Measurements from ENCODE around the gene LXN. TPM values are rescaled to one million over a fixed set of nuclear protein-coding genes. Genes with fewer than 3 reads are reported as not detected.
A peak's percentile ranks its signal among the peaks of the same experiment; 100 is the strongest.
"Not testable (repeated sequence)": the region's sequence is repeated elsewhere in the genome, so short reads cannot be mapped to it uniquely, and the experiment has no call there.

The LXN gene
- total RNA-seq, 2 experiments from 2014 or later = 3.7 to 4.0 TPM

DNA sequence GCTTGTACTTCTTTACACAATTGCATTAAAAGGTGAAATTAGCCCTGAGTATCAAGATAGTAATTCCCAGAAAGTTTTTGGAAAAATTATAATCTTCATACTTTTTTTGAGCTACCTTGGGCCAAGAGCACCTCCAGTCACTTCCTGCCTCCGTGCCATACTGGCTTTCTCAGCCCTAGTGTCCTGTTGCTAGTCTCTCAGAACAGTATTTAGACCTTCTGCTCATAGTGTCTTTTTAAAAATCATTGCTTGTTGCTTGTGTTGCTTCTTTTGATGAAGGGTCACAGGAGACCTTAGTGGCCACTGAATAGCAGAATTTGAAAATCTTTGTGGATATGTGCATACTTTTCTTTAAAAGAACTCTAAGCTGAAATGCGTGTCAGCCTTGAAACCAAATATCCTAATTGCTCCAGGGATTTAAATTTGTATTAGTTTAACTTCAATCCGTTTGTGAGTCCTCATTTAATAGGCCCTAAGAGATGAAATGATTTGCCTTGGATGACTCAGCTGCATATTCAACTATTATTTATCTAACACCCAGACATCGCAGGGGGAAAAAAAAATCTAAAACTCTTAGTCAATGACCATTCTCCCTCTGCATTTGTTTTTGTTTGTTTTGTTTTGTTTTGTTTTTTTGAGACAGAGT is 29.1 kb upstream of the LXN start:
- Mint-ChIP-seq H3K27me3 (ENCODE audit: low read depth) (no peaks in the 10 kb centered on the region), H3K36me3 (ENCODE audit: low read depth) (peaks cover 40% of the 10 kb centered on the region), H3K4me3 (no peak overlapping the region), H3K4me1 (ENCODE audit: low read depth) (peaks cover 3% of the 10 kb centered on the region), H3K9me3 (no peaks in the 10 kb centered on the region), H3K27ac (no peak overlapping the region)
- DNase-seq = no peak
- CTCF ChIA-PET = interaction anchor here (1.0 kb wide), 1 partner anchor 41 kb away, joined by 4 read pairs; no protein-coding TSS in a partner anchor
- intact Hi-C loops (cut with micrococcal nuclease) = no loop called here

DNA sequence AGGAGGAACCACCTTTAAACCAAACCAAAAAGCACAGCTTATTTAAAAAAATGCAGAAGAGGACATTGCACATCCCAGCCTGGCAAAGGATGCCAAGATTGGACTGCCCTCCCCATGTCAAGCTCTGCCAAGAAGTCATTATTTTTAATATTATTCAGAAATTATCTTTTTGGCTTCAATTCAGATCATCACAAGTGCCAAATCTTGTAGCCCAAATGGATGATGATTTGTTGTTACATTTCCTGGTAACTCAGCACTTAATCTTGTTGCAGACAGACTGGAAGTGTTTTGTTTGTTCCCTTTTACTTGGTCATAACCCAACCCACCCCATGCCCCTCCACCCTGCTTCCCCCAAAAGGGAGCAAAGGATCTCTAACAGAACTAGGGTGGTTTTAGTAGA is 28.1 kb upstream of the LXN start:
- H3K27ac Mint-ChIP-seq = no peak overlapping the region
- no peaks in the 10 kb centered on the region for H3K9me3 Mint-ChIP-seq
- peaks cover 36% of the 10 kb centered on the region for H3K36me3 Mint-ChIP-seq (ENCODE audit: low read depth)
- CTCF ChIA-PET = interaction anchor here (1.0 kb wide), 1 partner anchor 40 kb away, joined by 4 read pairs; no protein-coding TSS in a partner anchor
- intact Hi-C loops (cut with micrococcal nuclease) = no loop called here
- DNase-seq = no peak
- no peak overlapping the region for H3K4me3 Mint-ChIP-seq
- H3K4me1 Mint-ChIP-seq (ENCODE audit: low read depth) = peaks cover 3% of the 10 kb centered on the region
- H3K27me3 Mint-ChIP-seq (ENCODE audit: low read depth) = no peaks in the 10 kb centered on the region

- peaks cover 1% of the 10 kb centered on the region for H3K4me1 Mint-ChIP-seq (ENCODE audit: low read depth)
- H3K36me3 Mint-ChIP-seq (ENCODE audit: low read depth) = peaks cover 40% of the 10 kb centered on the region
- H3K27ac Mint-ChIP-seq = no peak overlapping the region
- CTCF ChIA-PET = no interaction called here
- no peak overlapping the region for H3K4me3 Mint-ChIP-seq
- no peak for DNase-seq
- H3K27me3 Mint-ChIP-seq (ENCODE audit: low read depth) = no peaks in the 10 kb centered on the region
- no peaks in the 10 kb centered on the region for H3K9me3 Mint-ChIP-seq
- intact Hi-C loops (cut with micrococcal nuclease) = no loop called here
Observed at GRCh38 chr3:158696618-158697017, 24.2 kb upstream of the LXN start.

DNA sequence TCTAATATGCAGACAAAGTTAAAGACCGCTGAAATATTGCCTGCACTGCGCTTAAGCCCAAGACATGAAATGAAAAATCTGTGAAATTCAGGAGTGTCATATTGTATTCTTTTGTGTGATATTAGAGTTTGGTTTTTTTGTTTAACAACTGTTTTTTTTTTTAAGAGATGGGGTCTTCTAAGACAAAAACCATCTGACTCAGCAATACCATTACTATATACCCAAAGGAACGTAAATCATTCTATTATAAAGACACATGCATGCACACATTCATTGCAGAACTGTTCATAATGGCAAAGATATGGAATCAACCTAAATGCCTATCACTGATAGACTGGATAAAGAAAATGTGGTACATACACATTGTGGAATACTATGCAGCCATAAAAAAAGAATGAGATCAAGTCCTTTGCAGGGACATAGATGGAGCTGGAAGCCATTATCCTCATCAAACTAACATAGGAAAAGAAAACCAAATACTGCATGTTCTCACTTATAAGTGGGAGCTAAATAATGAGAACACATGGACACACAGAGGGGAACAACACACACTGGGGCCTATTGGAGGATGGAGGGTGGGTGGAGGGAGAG is 21.5 kb upstream of the LXN start:
- H3K4me3 Mint-ChIP-seq; DNase-seq; H3K27me3 Mint-ChIP-seq (ENCODE audit: low read depth); H3K27ac Mint-ChIP-seq; intact Hi-C loops (cut with micrococcal nuclease); H3K9me3 Mint-ChIP-seq; H3K4me1 Mint-ChIP-seq (ENCODE audit: low read depth): not testable (repeated sequence)
- CTCF ChIA-PET = interaction anchor here (1.0 to 1.4 kb wide), 2 partner anchors 8 to 11 kb away, joined by 3 read pairs; no protein-coding TSS in a partner anchor
- peaks cover 42% of the 10 kb centered on the region for H3K36me3 Mint-ChIP-seq (ENCODE audit: low read depth)

DNA sequence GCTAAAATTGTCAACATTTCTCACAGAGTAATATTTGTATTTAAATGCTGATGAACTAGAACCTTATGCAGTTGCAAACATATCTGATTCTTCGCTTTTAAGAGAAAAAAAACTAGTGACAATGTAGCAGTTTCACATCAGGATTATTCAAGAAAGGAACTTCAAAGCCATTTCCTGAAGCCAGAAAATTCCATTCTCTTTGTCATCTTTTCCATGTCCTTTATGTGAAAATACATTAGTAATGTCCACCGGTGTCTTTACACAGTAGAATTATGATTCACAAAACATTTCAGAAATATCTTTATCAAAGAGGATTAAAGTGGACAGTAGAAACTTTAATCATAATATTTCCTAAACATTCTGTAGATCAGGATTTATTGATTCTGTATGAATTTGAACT is 12.7 kb upstream of the LXN start:
- intact Hi-C loops (cut with micrococcal nuclease) = no loop called here
- Mint-ChIP-seq H3K36me3 (ENCODE audit: low read depth) (peaks cover 26% of the 10 kb centered on the region), H3K27me3 (ENCODE audit: low read depth) (no peaks in the 10 kb centered on the region), H3K4me3 (no peak overlapping the region), H3K27ac (no peak overlapping the region), H3K9me3 (no peaks in the 10 kb centered on the region), H3K4me1 (ENCODE audit: low read depth) (peaks cover 6% of the 10 kb centered on the region)
- no peak for DNase-seq
- CTCF ChIA-PET = interaction anchor here (1.1 kb wide), 1 partner anchor 9 kb away, joined by 3 read pairs; no protein-coding TSS in a partner anchor

GRCh38 chr3:158683230-158683962 is 10.9 kb upstream of the LXN start:
- H3K27me3 Mint-ChIP-seq (ENCODE audit: low read depth) = no peaks in the 10 kb centered on the region
- intact Hi-C loops (cut with micrococcal nuclease) = no loop called here
- H3K4me3 Mint-ChIP-seq = no peak overlapping the region
- no peaks in the 10 kb centered on the region for H3K9me3 Mint-ChIP-seq
- H3K27ac Mint-ChIP-seq = no peak overlapping the region
- peaks cover 6% of the 10 kb centered on the region for H3K4me1 Mint-ChIP-seq (ENCODE audit: low read depth)
- CTCF ChIA-PET = interaction anchor here (0.6 to 1.1 kb wide), 3 partner anchors 11 to 44 kb away, joined by 3 read pairs; no protein-coding TSS in a partner anchor
- DNase-seq = no peak
- H3K36me3 Mint-ChIP-seq (ENCODE audit: low read depth) = peaks cover 22% of the 10 kb centered on the region

- Mint-ChIP-seq H3K9me3 (no peaks in the 10 kb centered on the region), H3K27ac (no peak overlapping the region), H3K4me1 (ENCODE audit: low read depth) (peaks cover 6% of the 10 kb centered on the region), H3K4me3 (no peak overlapping the region), H3K36me3 (ENCODE audit: low read depth) (peaks cover 27% of the 10 kb centered on the region), H3K27me3 (ENCODE audit: low read depth) (no peaks in the 10 kb centered on the region)
- no peak for DNase-seq
- intact Hi-C loops (cut with micrococcal nuclease) = no loop called here
- CTCF ChIA-PET = interaction anchor here (0.6 kb wide), 1 partner anchor 47 kb away, joined by 3 read pairs; no protein-coding TSS in a partner anchor
Observed at GRCh38 chr3:158680861-158681260, 8.4 kb upstream of the LXN start.

GRCh38 chr3:158679547-158680000 is 7.1 kb upstream of the LXN start:
- intact Hi-C loops (cut with micrococcal nuclease) = loop anchor here (10.0 kb wide), 1 partner anchor 1505 kb away; no protein-coding TSS in a partner anchor
- Mint-ChIP-seq H3K4me3 (no peak overlapping the region), H3K27ac (no peak overlapping the region), H3K36me3 (ENCODE audit: low read depth) (peaks cover 23% of the 10 kb centered on the region), H3K4me1 (ENCODE audit: low read depth) (peaks cover 3% of the 10 kb centered on the region), H3K9me3 (no peaks in the 10 kb centered on the region), H3K27me3 (ENCODE audit: low read depth) (no peaks in the 10 kb centered on the region)
- CTCF ChIA-PET = interaction anchor here (1.1 kb wide), 1 partner anchor 28 kb away, joined by 5 read pairs; no protein-coding TSS in a partner anchor
- DNase-seq = no peak

- intact Hi-C loops (cut with micrococcal nuclease) = loop anchor here (10.0 kb wide), 1 partner anchor 1504 kb away; no protein-coding TSS in a partner anchor
- H3K4me1 Mint-ChIP-seq (ENCODE audit: low read depth) = peaks cover 2% of the 10 kb centered on the region
- CTCF ChIA-PET = interaction anchor here (0.9 kb wide), 1 partner anchor 19 kb away, joined by 5 read pairs; no protein-coding TSS in a partner anchor
- no peak for DNase-seq
- H3K27me3 Mint-ChIP-seq (ENCODE audit: low read depth) = no peaks in the 10 kb centered on the region
- no peaks in the 10 kb centered on the region for H3K9me3 Mint-ChIP-seq
- no peak overlapping the region for H3K27ac Mint-ChIP-seq
- no peak overlapping the region for H3K4me3 Mint-ChIP-seq
- H3K36me3 Mint-ChIP-seq (ENCODE audit: low read depth) = peaks cover 23% of the 10 kb centered on the region
Observed at GRCh38 chr3:158678687-158679086, 6.2 kb upstream of the LXN start.

DNA sequence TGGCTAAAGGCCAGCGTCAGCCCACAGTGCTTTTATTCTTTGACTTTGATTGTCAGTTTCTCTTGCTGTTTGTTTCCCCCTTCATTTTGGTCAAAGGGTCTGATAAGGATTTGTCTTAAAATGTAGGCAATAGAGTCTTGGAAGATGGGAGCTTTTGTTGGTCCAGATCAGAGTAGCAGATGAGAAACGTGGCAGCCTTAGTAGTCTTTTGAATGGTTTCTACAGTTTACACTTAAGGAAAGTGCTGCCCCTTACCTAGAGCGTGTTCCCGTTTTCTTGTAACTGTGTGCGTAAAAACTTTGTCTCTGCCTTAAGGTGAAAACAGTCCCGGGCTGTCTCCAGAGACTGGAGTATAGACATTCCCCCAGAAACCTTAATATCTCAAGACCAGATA is 630 bp downstream of the LXN start:
- H3K36me3 Mint-ChIP-seq (ENCODE audit: low read depth) = peaks cover 28% of the 10 kb centered on the region
- CTCF ChIA-PET = interaction anchor here (0.9 to 1.6 kb wide), 7 partner anchors 11 to 119 kb away, joined by 3 to 13 read pairs (median 4); partner anchors contain the start of gene GFM1
- intact Hi-C loops (cut with micrococcal nuclease) = loop anchor here (1.0 to 10.0 kb wide), 5 partner anchors 13 to 1497 kb away; partner anchors contain the start of genes GFM1 and MFSD1

GRCh38 chr3:158668506-158668905 is 3.9 kb downstream of the LXN start:
- H3K4me1 Mint-ChIP-seq (ENCODE audit: low read depth) = peaks cover 17% of the 10 kb centered on the region
- CTCF ChIA-PET = interaction anchor here (1.5 kb wide), 1 partner anchor 9 kb away, joined by 8 read pairs; no protein-coding TSS in a partner anchor
- no peaks in the 10 kb centered on the region for H3K9me3 Mint-ChIP-seq
- intact Hi-C loops (cut with micrococcal nuclease) = no loop called here
- peaks cover 36% of the 10 kb centered on the region for H3K36me3 Mint-ChIP-seq (ENCODE audit: low read depth)
- no peaks in the 10 kb centered on the region for H3K27me3 Mint-ChIP-seq (ENCODE audit: low read depth)
- no peak overlapping the region for H3K4me3 Mint-ChIP-seq
- DNase-seq = no peak
- no peak overlapping the region for H3K27ac Mint-ChIP-seq

More for the DNA sequence above, 630 bp downstream of the LXN start:
- peak overlapping the region; percentile 90 for H3K4me3 Mint-ChIP-seq
- no peaks in the 10 kb centered on the region for H3K9me3 Mint-ChIP-seq
- H3K27ac Mint-ChIP-seq = peak overlapping the region; percentile 88
- H3K4me1 Mint-ChIP-seq (ENCODE audit: low read depth) = peaks cover 17% of the 10 kb centered on the region
- DNase-seq = no peak
- no peaks in the 10 kb centered on the region for H3K27me3 Mint-ChIP-seq (ENCODE audit: low read depth)

DNA sequence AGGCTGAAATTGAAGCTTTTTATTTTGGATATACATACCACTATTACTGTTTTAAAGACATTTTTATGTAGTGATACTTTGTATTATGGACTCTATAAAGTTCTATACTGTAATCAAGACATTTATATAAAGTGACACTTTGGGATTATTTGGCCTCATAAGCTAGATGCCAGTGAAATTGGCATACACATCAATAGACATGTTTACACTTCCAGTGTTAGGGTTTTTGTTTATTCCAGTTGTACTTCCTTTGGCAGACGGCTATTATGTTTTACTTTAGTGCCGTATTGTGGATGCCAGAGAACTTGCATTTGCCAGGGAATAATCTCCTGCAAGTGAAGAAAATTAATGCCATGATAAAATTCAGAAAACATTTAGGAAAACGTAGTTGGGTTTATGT is 6.0 kb downstream of the LXN start:
- H3K4me1 Mint-ChIP-seq (ENCODE audit: low read depth) = peaks cover 9% of the 10 kb centered on the region
- H3K27ac Mint-ChIP-seq = no peak overlapping the region
- no peaks in the 10 kb centered on the region for H3K9me3 Mint-ChIP-seq
- no peaks in the 10 kb centered on the region for H3K27me3 Mint-ChIP-seq (ENCODE audit: low read depth)
- intact Hi-C loops (cut with micrococcal nuclease) = no loop called here
- H3K4me3 Mint-ChIP-seq = no peak overlapping the region
- H3K36me3 Mint-ChIP-seq (ENCODE audit: low read depth) = peaks cover 30% of the 10 kb centered on the region
- no peak for DNase-seq
- CTCF ChIA-PET = interaction anchor here (1.0 kb wide), 1 partner anchor 23 kb away, joined by 3 read pairs; the partner anchor contains the start of gene GFM1

Measured in activated naive CD4-positive, alpha-beta T cell treated with anti-CD3 and anti-CD28 coated beads for 36 hours (primary cell).